ENCODE measurements around the gene KHDC4.
"Not testable (repeated sequence)": the region's sequence is repeated elsewhere in the genome, so short reads cannot be mapped to it uniquely, and the experiment has no call there.

Gene KHDC4

GRCh38 chr1:155933591-155934096 is 569 bp downstream of the KHDC4 start:
- Histone ChIP-seq H3K4me1 (ENCODE audit: insufficient read depth, low read length) (peaks cover 41% of the 10 kb centered on the region), H3K36me3 (ENCODE audit: insufficient read depth, low read length) (peaks cover 40% of the 10 kb centered on the region), H3K27me3 (ENCODE audit: control insufficient read depth in 1 of 2, insufficient read depth in 2 of 2, low read length in 2 of 2) (no peaks in the 10 kb centered on the region), H3K9ac (ENCODE audit: low read length) (peak overlapping the region; percentile 100), H3K4me3 (ENCODE audit: low read depth in 1 of 2, low read length in 2 of 2) (peak overlapping the region; percentile 75 to 99), H3K27ac (ENCODE audit: low read depth, low read length) (peak overlapping the region; percentile 89), H3K9me3 (ENCODE audit: low read length) (no peaks in the 10 kb centered on the region)

DNA sequence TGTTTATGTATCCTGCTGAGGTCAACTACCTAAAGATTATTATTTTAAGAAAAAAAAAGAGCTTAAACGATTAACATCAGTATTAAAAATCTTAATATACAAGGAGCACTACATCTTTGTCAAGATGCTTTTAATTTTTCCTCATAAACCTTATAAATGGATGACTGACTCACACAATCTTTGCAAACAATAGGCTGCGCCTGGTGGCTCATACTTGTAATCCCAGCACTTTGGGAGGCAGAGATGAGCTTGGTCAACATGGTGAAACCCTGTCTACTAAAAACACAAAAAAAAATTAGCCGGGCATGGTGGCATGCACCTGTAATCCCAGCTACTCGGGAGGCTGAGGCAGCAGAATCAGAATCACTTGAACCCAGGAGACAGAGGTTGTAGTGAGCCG is 1.7 kb downstream of the KHDC4 start:
- Histone ChIP-seq H3K9ac (ENCODE audit: low read length) (no peak overlapping the region), H3K4me1 (ENCODE audit: insufficient read depth, low read length) (peaks cover 41% of the 10 kb centered on the region), H3K9me3 (ENCODE audit: low read length) (no peaks in the 10 kb centered on the region), H3K27me3 (ENCODE audit: control insufficient read depth in 1 of 2, insufficient read depth in 2 of 2, low read length in 2 of 2) (no peaks in the 10 kb centered on the region), H3K4me3 (ENCODE audit: low read depth in 1 of 2, low read length in 2 of 2) (no peak overlapping the region), H3K36me3 (ENCODE audit: insufficient read depth, low read length) (peaks cover 51% of the 10 kb centered on the region), H3K27ac (ENCODE audit: low read depth, low read length) (no peak overlapping the region)

- no peak overlapping the region for H3K4me3 ChIP-seq (ENCODE audit: low read depth in 1 of 2, low read length in 2 of 2)
- H3K27me3 ChIP-seq (ENCODE audit: control insufficient read depth in 1 of 2, insufficient read depth in 2 of 2, low read length in 2 of 2) = no peaks in the 10 kb centered on the region
- H3K36me3 ChIP-seq (ENCODE audit: insufficient read depth, low read length) = peaks cover 55% of the 10 kb centered on the region
- no peak overlapping the region for H3K9ac ChIP-seq (ENCODE audit: low read length)
- no peak overlapping the region for H3K27ac ChIP-seq (ENCODE audit: low read depth, low read length)
- peaks cover 41% of the 10 kb centered on the region for H3K4me1 ChIP-seq (ENCODE audit: insufficient read depth, low read length)
- H3K9me3 ChIP-seq (ENCODE audit: low read length) = no peaks in the 10 kb centered on the region
Measured at GRCh38 chr1:155932081-155932480, 2.1 kb downstream of the KHDC4 start.

DNA sequence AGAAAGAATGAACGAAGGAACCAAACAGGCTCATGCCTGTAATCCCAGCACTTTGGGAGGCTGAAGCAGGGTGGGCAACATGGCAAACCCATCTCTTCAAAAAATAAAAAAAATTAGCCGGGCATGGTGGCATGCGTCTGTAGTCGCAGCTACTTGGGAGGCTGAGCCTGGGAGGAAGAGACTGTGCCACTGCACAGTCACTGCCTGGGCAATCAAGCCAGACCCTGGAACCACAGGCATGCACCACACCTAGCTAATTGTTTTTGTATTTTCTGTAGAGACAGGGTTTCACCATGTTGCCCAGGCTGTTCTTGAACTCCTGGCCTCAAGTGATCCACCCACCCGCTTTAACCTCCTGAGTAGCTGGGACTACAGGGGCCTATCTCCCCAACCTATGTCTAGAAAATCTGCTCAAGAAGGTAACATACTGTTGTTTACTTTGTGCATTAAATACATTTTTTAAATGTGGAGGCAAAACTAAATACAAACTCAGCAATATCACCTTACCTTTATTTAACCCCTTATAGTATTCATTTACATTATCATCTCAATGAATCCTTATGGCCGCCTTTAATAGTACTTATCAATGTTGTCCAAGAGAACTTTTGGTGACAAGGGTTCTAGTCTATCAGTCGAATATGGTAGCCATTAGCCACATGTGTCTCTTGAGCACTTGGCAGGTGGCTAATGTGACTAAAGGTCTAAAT is 2.7 kb downstream of the KHDC4 start:
- H3K4me3 ChIP-seq (ENCODE audit: low read depth in 1 of 2, low read length in 2 of 2) = peak overlapping the region; percentile 11 to 23
- H3K36me3 ChIP-seq (ENCODE audit: insufficient read depth, low read length) = peaks cover 61% of the 10 kb centered on the region
- peaks cover 41% of the 10 kb centered on the region for H3K4me1 ChIP-seq (ENCODE audit: insufficient read depth, low read length)
- no peak overlapping the region for H3K9ac ChIP-seq (ENCODE audit: low read length)
- H3K27me3 ChIP-seq (ENCODE audit: control insufficient read depth in 1 of 2, insufficient read depth in 2 of 2, low read length in 2 of 2) = no peaks in the 10 kb centered on the region
- no peak overlapping the region for H3K27ac ChIP-seq (ENCODE audit: low read depth, low read length)
- no peaks in the 10 kb centered on the region for H3K9me3 ChIP-seq (ENCODE audit: low read length)

DNA sequence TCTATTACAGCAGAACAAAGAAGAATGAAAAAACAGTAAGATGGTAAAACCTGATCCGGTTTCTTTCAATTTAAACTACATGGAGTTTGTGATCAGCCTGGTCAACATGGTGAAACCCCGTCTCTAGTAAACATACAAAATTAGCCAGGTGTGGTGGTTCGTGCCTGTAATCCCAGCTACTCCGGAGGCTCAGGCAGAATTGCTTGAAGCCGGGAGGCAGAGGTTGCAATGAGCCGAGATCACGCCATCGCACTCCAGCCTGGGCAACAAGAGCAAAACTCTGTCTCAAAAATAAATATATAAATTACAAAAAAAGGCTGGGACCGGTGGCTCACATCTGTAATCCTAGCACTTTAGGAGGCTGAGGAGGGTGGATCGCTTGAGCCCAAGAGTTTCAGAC is 3.5 kb downstream of the KHDC4 start:
- H3K4me3 ChIP-seq (ENCODE audit: low read depth in 1 of 2, low read length in 2 of 2); H3K9me3 ChIP-seq (ENCODE audit: low read length); H3K27me3 ChIP-seq (ENCODE audit: control insufficient read depth in 1 of 2, insufficient read depth in 2 of 2, low read length in 2 of 2); H3K27ac ChIP-seq (ENCODE audit: low read depth, low read length): not testable (repeated sequence)
- Histone ChIP-seq H3K9ac (ENCODE audit: low read length) (peak overlapping the region; percentile 9), H3K36me3 (ENCODE audit: insufficient read depth, low read length) (peaks cover 69% of the 10 kb centered on the region), H3K4me1 (ENCODE audit: insufficient read depth, low read length) (peaks cover 41% of the 10 kb centered on the region)

DNA sequence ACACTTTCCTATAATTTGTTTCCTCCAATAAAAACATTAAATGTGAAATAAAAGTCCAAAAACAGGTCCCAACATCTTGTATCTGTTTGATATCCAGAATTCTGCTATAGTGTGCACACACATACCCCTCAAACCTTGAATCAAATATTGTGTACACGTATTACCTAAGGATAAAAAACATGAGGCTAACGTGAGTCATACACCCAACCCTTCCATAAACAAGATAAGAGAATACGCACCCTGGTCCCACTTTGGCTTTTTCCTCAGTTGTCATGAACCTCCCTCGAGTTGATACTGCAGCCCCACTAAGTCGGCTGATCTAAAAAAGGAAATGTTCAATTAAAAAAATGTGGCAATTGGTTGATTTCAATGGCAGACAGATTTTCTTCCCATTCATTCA is 5.2 kb downstream of the KHDC4 start:
- H3K9me3 ChIP-seq (ENCODE audit: low read length) = no peaks in the 10 kb centered on the region
- H3K36me3 ChIP-seq (ENCODE audit: insufficient read depth, low read length) = peaks cover 83% of the 10 kb centered on the region
- peaks cover 37% of the 10 kb centered on the region for H3K4me1 ChIP-seq (ENCODE audit: insufficient read depth, low read length)
- H3K4me3 ChIP-seq (ENCODE audit: low read depth in 1 of 2, low read length in 2 of 2) = no peak overlapping the region
- H3K27ac ChIP-seq (ENCODE audit: low read depth, low read length) = no peak overlapping the region
- no peak overlapping the region for H3K9ac ChIP-seq (ENCODE audit: low read length)
- no peaks in the 10 kb centered on the region for H3K27me3 ChIP-seq (ENCODE audit: control insufficient read depth in 1 of 2, insufficient read depth in 2 of 2, low read length in 2 of 2)

DNA sequence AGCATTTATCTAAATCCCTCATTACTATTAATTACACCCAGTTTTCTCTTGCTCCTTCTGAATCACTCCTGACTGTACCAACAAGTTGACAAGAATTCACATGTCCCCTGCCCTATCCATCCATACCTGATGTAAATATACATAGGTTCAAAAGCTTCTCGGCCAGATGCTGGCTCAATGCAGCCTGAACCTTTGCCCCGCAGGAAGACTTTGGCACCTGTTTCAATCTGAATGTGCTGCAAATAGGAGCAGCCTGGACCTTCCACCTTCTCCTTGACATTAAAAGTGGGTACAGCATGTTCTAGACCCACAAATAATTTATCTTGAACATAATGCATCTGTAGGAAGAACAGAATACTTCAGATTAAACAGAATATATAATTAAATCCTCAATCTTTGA is 8.7 kb downstream of the KHDC4 start:
- H3K27ac ChIP-seq (ENCODE audit: low read depth, low read length) = no peak overlapping the region
- H3K9me3 ChIP-seq (ENCODE audit: low read length) = no peaks in the 10 kb centered on the region
- no peaks in the 10 kb centered on the region for H3K27me3 ChIP-seq (ENCODE audit: control insufficient read depth in 1 of 2, insufficient read depth in 2 of 2, low read length in 2 of 2)
- H3K9ac ChIP-seq (ENCODE audit: low read length) = no peak overlapping the region
- peaks cover 88% of the 10 kb centered on the region for H3K36me3 ChIP-seq (ENCODE audit: insufficient read depth, low read length)
- H3K4me3 ChIP-seq (ENCODE audit: low read depth in 1 of 2, low read length in 2 of 2) = no peak overlapping the region
- peaks cover 5% of the 10 kb centered on the region for H3K4me1 ChIP-seq (ENCODE audit: insufficient read depth, low read length)

- no peak overlapping the region for H3K4me3 ChIP-seq (ENCODE audit: low read depth in 1 of 2, low read length in 2 of 2)
- H3K9ac ChIP-seq (ENCODE audit: low read length) = no peak overlapping the region
- no peaks in the 10 kb centered on the region for H3K9me3 ChIP-seq (ENCODE audit: low read length)
- H3K27me3 ChIP-seq (ENCODE audit: control insufficient read depth in 1 of 2, insufficient read depth in 2 of 2, low read length in 2 of 2) = no peaks in the 10 kb centered on the region
- H3K4me1 ChIP-seq (ENCODE audit: insufficient read depth, low read length) = no peaks in the 10 kb centered on the region
- peaks cover 79% of the 10 kb centered on the region for H3K36me3 ChIP-seq (ENCODE audit: insufficient read depth, low read length)
- no peak overlapping the region for H3K27ac ChIP-seq (ENCODE audit: low read depth, low read length)
Measured at GRCh38 chr1:155920717-155921116, 13.5 kb downstream of the KHDC4 start.

DNA sequence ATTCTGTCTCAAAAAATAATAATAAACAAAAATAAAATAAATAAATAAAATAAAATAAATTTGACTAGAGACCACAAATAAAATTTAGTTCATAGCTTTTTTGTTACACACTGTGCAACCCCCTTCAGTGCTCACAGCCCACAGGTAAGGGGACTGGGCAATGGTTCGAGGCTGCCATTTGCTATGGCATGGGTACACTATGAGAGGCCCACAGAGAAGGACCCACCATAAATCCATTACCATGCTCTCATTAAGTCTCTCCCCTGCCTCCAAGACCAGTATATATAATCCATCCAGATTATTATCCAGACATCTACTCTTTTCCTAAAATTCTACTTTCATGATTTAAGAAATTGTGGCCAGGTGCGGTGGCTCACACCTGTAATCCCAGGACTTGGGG is 14.4 kb downstream of the KHDC4 start:
- no peaks in the 10 kb centered on the region for H3K9me3 ChIP-seq (ENCODE audit: low read length)
- no peaks in the 10 kb centered on the region for H3K4me1 ChIP-seq (ENCODE audit: insufficient read depth, low read length)
- H3K9ac ChIP-seq (ENCODE audit: low read length) = no peak overlapping the region
- H3K27ac ChIP-seq (ENCODE audit: low read depth, low read length) = no peak overlapping the region
- no peak overlapping the region for H3K4me3 ChIP-seq (ENCODE audit: low read depth in 1 of 2, low read length in 2 of 2)
- peaks cover 74% of the 10 kb centered on the region for H3K36me3 ChIP-seq (ENCODE audit: insufficient read depth, low read length)
- no peaks in the 10 kb centered on the region for H3K27me3 ChIP-seq (ENCODE audit: control insufficient read depth in 1 of 2, insufficient read depth in 2 of 2, low read length in 2 of 2)

DNA sequence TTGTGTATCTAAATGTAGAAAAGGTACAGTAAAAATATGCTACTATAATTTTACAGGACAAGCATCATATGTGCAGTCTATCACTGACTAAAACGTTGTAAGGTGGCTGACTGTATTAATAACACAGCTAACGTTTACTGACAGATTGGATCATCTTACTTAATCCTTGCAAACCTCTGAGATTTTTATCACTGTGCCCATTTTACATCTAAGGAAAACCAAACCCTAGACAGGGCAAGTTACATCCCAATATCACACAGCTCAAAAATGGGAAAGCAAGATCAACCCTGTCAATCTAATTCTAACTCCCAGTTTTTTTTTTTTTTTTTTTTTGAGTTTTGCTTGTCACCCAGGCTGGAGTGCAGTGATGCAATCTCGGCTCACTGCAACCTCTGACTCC is 15.6 kb downstream of the KHDC4 start:
- H3K36me3 ChIP-seq (ENCODE audit: insufficient read depth, low read length) = peaks cover 80% of the 10 kb centered on the region

DNA sequence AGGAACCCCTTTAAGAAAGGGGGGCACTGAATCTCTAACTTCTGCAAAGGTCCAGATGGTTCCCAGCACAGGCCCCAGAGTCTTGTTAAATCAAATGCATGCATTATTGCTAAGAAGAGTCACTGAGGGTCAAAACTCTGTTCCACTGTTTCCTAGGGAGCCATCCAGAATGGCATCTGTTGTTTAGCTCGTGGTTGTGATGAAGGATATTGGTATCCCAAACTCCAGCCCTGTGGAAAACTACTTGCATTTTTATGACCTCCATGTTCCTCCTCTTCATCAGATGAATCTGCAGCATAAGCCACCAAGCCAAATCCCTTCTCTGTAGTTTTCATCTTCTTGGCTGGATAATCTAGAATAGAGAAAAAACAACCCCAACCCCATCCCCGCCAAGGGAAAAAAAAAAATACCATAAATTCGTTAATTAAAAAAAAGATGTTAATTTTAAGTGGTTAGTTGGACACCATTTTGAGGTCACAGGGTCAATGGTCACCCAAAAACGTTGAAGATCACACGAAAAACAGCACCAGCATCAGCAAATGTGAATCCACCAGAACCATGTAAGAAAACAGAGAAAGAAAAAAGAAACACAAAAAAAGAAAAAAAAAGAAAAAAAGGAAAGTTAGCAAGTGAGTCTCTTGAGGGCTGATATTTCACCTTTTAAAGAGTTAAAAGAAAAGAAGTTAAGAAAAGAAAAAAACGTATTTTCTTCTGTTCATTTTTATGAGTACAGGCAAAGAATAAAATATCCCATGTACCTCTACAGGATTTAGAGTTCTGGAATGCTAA is 20.1 kb downstream of the KHDC4 start:
- H3K27me3 ChIP-seq (ENCODE audit: control insufficient read depth in 1 of 2, insufficient read depth in 2 of 2, low read length in 2 of 2) = no peaks in the 10 kb centered on the region
- peaks cover 55% of the 10 kb centered on the region for H3K36me3 ChIP-seq (ENCODE audit: insufficient read depth, low read length)
- no peaks in the 10 kb centered on the region for H3K9me3 ChIP-seq (ENCODE audit: low read length)
- H3K27ac ChIP-seq (ENCODE audit: low read depth, low read length) = no peak overlapping the region
- no peak overlapping the region for H3K4me3 ChIP-seq (ENCODE audit: low read depth in 1 of 2, low read length in 2 of 2)
- H3K9ac ChIP-seq (ENCODE audit: low read length) = no peak overlapping the region
- peaks cover 16% of the 10 kb centered on the region for H3K4me1 ChIP-seq (ENCODE audit: insufficient read depth, low read length)

More for the DNA sequence above, 15.6 kb downstream of the KHDC4 start:
- H3K4me3 ChIP-seq (ENCODE audit: low read depth in 1 of 2, low read length in 2 of 2) = no peak overlapping the region
- H3K9me3 ChIP-seq (ENCODE audit: low read length) = no peaks in the 10 kb centered on the region
- no peak overlapping the region for H3K27ac ChIP-seq (ENCODE audit: low read depth, low read length)
- no peaks in the 10 kb centered on the region for H3K27me3 ChIP-seq (ENCODE audit: control insufficient read depth in 1 of 2, insufficient read depth in 2 of 2, low read length in 2 of 2)
- H3K4me1 ChIP-seq (ENCODE audit: insufficient read depth, low read length) = no peaks in the 10 kb centered on the region
- H3K9ac ChIP-seq (ENCODE audit: low read length) = no peak overlapping the region
